Measurements from ENCODE around the gene CCT3.
A peak's percentile ranks its signal among the peaks of the same experiment; 100 is the strongest.
"Not testable (repeated sequence)": the region's sequence is repeated elsewhere in the genome, so short reads cannot be mapped to it uniquely, and the experiment has no call there.

The CCT3 gene

GRCh38 chr1:156338180-156338976 lies at the start of gene CCT3, which contains the start of gene TSACC:
CCT3 (minus strand) TSS chr1:156338292; CDS start chr1:156338184, 108 bp downstream.
TSACC (plus strand) TSS chr1:156338526; CDS start chr1:156339758, 1,232 bp downstream.
- peak; percentile 100 for DNase-seq (ENCODE audit: low read depth)

- no peak for DNase-seq (ENCODE audit: low read depth)
Measured at GRCh38 chr1:156387870-156388173, 49.7 kb upstream of the CCT3 start.

- DNase-seq (ENCODE audit: low read depth): no peak
Measured at GRCh38 chr1:156386949-156387869, 49.1 kb upstream of the CCT3 start.

GRCh38 chr1:156386134-156386901 lies 48.2 kb upstream of the CCT3 start:
- DNase-seq (ENCODE audit: low read depth): no peak

GRCh38 chr1:156385534-156386031 lies 47.5 kb upstream of the CCT3 start:
- peak; percentile 59 for DNase-seq (ENCODE audit: low read depth)

GRCh38 chr1:156384658-156385057 lies 46.6 kb upstream of the CCT3 start:
- no peak for DNase-seq (ENCODE audit: low read depth)

- no peak for DNase-seq (ENCODE audit: low read depth)
Measured at GRCh38 chr1:156384007-156384406, 45.9 kb upstream of the CCT3 start.

GRCh38 chr1:156383023-156383422 lies 44.9 kb upstream of the CCT3 start:
- DNase-seq (ENCODE audit: low read depth): peak; percentile 25

- DNase-seq (ENCODE audit: low read depth): no peak
Measured at GRCh38 chr1:156382561-156382960, 44.5 kb upstream of the CCT3 start.

GRCh38 chr1:156379420-156380165 lies 41.5 kb upstream of the CCT3 start:
- DNase-seq (ENCODE audit: low read depth): no peak

GRCh38 chr1:156378557-156378956 lies 40.5 kb upstream of the CCT3 start:
- DNase-seq (ENCODE audit: low read depth): no peak

- DNase-seq (ENCODE audit: low read depth): no peak
Measured at GRCh38 chr1:156376958-156377919, 39.1 kb upstream of the CCT3 start.

GRCh38 chr1:156376146-156376545 lies 38.1 kb upstream of the CCT3 start:
- peak; percentile 65 for DNase-seq (ENCODE audit: low read depth)

- peak; percentile 31 for DNase-seq (ENCODE audit: low read depth)
Measured at GRCh38 chr1:156373546-156373945, 35.5 kb upstream of the CCT3 start.

- no peak for DNase-seq (ENCODE audit: low read depth)
Measured at GRCh38 chr1:156372876-156373275, 34.8 kb upstream of the CCT3 start.

GRCh38 chr1:156372265-156372586 lies 34.1 kb upstream of the CCT3 start:
- DNase-seq (ENCODE audit: low read depth): no peak

GRCh38 chr1:156371553-156372264 lies 33.6 kb upstream of the CCT3 start:
- DNase-seq (ENCODE audit: low read depth): peak; percentile 77

GRCh38 chr1:156369685-156370286 lies 31.7 kb upstream of the CCT3 start:
- not testable (repeated sequence) for DNase-seq (ENCODE audit: low read depth)

Data from amniotic epithelial cell (primary cell).